ENCODE data around the gene CADM1.

- TF ChIP-seq GATA2 (IDR thresholded peaks at IDR 0.05; ENCODE audit: low read depth, low read length) (no peak), GATA3 (IDR thresholded peaks at IDR 0.05; ENCODE audit: low read depth, low read length) (no peak)
These were observed 1.6 kb downstream of the CADM1 start for GRCh38 chr11:115502636-115503082.

Measured in SH-SY5Y (cell line).